OCI-LY1 (cell line): ENCODE measurements around the gene CNGA1.

ENCODE experiments used
- H2AFZ ChIP-seq: fragments of 200-600 bp; sonication (generic), shearing (Covaris generic); 2 replicates; pipeline ENCODE4 v1.6.0; 2014; ENCODE audit warnings: antibody characterized with exemption, mild to moderate bottlenecking, low read length
- H3F3A ChIP-seq: fragments of 200-600 bp; sonication (generic), shearing (Covaris generic); 2 replicates; pipeline ENCODE4 v1.6.0; 2014; ENCODE audit warnings: mild to moderate bottlenecking, antibody characterized with exemption, low read length, moderate library complexity; ENCODE audit not compliant: insufficient read depth
- H3K27ac ChIP-seq: fragments of 200-600 bp; sonication (generic); 2 replicates; pipeline ENCODE4 v1.5.1; 2014; ENCODE audit warnings: low read length, mixed run types, mild to moderate bottlenecking, low read depth; ENCODE audit not compliant: poor library complexity, severe bottlenecking
- H3K27me3 ChIP-seq: fragments of 200-600 bp; sonication (generic); 2 replicates; pipeline ENCODE4 v1.6.0; 2014; ENCODE audit warnings: antibody characterized with exemption, mild to moderate bottlenecking, low read length, moderate library complexity; ENCODE audit not compliant: insufficient read depth
- H3K36me3 ChIP-seq: fragments of 200-600 bp; sonication (generic); 2 replicates; pipeline ENCODE4 v1.6.1; 2014; ENCODE audit warnings: mild to moderate bottlenecking, antibody characterized with exemption, low read length, moderate library complexity, mixed read lengths; ENCODE audit not compliant: insufficient read depth
- H3K4me1 ChIP-seq: fragments of 200-600 bp; sonication (generic); 2 replicates; pipeline ENCODE4 v1.5.1; 2014; ENCODE audit warnings: mild to moderate bottlenecking, low read length, moderate library complexity; ENCODE audit not compliant: insufficient read depth, severe bottlenecking
- H3K4me2 ChIP-seq: fragments of 200-600 bp; sonication (generic), shearing (Covaris generic); 2 replicates; pipeline ENCODE4 v1.6.1; 2014; ENCODE audit warnings: low read length
- H3K4me3 ChIP-seq: fragments of 200-600 bp; sonication (generic); 2 replicates; pipeline ENCODE4 v1.5.1; 2014; ENCODE audit warnings: low read length, low read depth, mild to moderate bottlenecking, mixed read lengths; ENCODE audit not compliant: poor library complexity, severe bottlenecking
- H3K79me2 ChIP-seq: fragments of 200-600 bp; shearing (Covaris generic); 2 replicates; pipeline ENCODE4 v1.6.1; 2016; ENCODE audit warnings: mixed run types, low read length, mixed read lengths; ENCODE audit not compliant: insufficient read depth
- H3K9ac ChIP-seq: fragments of 200-600 bp; sonication (generic), shearing (Covaris generic); 2 replicates; pipeline ENCODE4 v1.6.1; 2014; ENCODE audit warnings: mild to moderate bottlenecking, low read length, mixed read lengths
- H3K9me2 ChIP-seq: fragments of 200-600 bp; sonication (generic), shearing (Covaris generic); 2 replicates; pipeline ENCODE4 v1.6.1; 2014; ENCODE audit warnings: low read depth, mild to moderate bottlenecking, low read length, mixed read lengths
- H3K9me3 ChIP-seq: fragments of 200-600 bp; shearing (Covaris generic); 2 replicates; pipeline ENCODE4 v1.6.1; 2014; ENCODE audit warnings: low read length, mixed read lengths
- H4K20me1 ChIP-seq: fragments of 200-600 bp; sonication (generic), shearing (Covaris generic); 2 replicates; pipeline ENCODE4 v1.6.0; 2016; ENCODE audit warnings: mild to moderate bottlenecking, low read length; ENCODE audit not compliant: insufficient read depth
- CTCF ChIP-seq: fragments of 200-600 bp; sonication (generic), shearing (Covaris generic); IDR thresholded peaks from 2 replicates; pipeline ENCODE4 v1.5.1; 2017; ENCODE audit warnings: mild to moderate bottlenecking, antibody characterized with exemption, low read length, moderate library complexity, mixed read lengths
- EZH2 ChIP-seq: fragments of 200-600 bp; sonication (generic), shearing (Covaris generic); IDR thresholded peaks from 2 replicates; pipeline ENCODE4 v1.8.0; 2017; ENCODE audit warnings: borderline replicate concordance, mixed run types, mild to moderate bottlenecking, antibody characterized with exemption, low read length, moderate library complexity, mixed read lengths

The CNGA1 gene

GRCh38 chr4:48025005-48025404, 8.5 kb upstream of the CNGA1 start:
- Histone ChIP-seq H3K4me1 (no peaks in the 10 kb centered on the region), H3K36me3 (no peaks in the 10 kb centered on the region), H4K20me1 (no peaks in the 10 kb centered on the region), H3K9me2 (no peaks in the 10 kb centered on the region), H3K4me2 (no peak overlapping the region), H3K9me3 (no peaks in the 10 kb centered on the region), H2AFZ (no peak overlapping the region), H3K27ac (no peak overlapping the region), H3K79me2 (no peaks in the 10 kb centered on the region), H3F3A (no peaks in the 10 kb centered on the region), H3K9ac (no peak overlapping the region), H3K27me3 (no peaks in the 10 kb centered on the region), H3K4me3 (no peak overlapping the region)
- TF ChIP-seq CTCF (no peak), EZH2 (no peak)

- Histone ChIP-seq H3K9me2 (no peaks in the 10 kb centered on the region), H3K9ac (no peak overlapping the region), H3K9me3 (no peaks in the 10 kb centered on the region), H3K4me3 (no peak overlapping the region), H3F3A (no peaks in the 10 kb centered on the region), H3K79me2 (no peaks in the 10 kb centered on the region), H3K4me1 (no peaks in the 10 kb centered on the region), H3K36me3 (no peaks in the 10 kb centered on the region), H2AFZ (no peak overlapping the region), H3K4me2 (no peak overlapping the region), H3K27me3 (no peaks in the 10 kb centered on the region), H4K20me1 (no peaks in the 10 kb centered on the region), H3K27ac (no peak overlapping the region)
- TF ChIP-seq CTCF (no peak), EZH2 (no peak)
These were observed 8.0 kb upstream of the CNGA1 start for GRCh38 chr4:48024522-48024921.

GRCh38 chr4:48022192-48022799, 5.8 kb upstream of the CNGA1 start:
- Histone ChIP-seq H3K9ac (no peak overlapping the region), H3F3A (no peaks in the 10 kb centered on the region), H3K4me1 (peaks cover 2% of the 10 kb centered on the region), H4K20me1 (no peaks in the 10 kb centered on the region), H3K27ac (no peak overlapping the region), H3K79me2 (no peaks in the 10 kb centered on the region), H3K36me3 (no peaks in the 10 kb centered on the region), H3K9me2 (no peaks in the 10 kb centered on the region), H3K27me3 (no peaks in the 10 kb centered on the region), H3K4me3 (no peak overlapping the region), H3K4me2 (no peak overlapping the region), H3K9me3 (no peaks in the 10 kb centered on the region), H2AFZ (no peak overlapping the region)
- TF ChIP-seq CTCF (no peak), EZH2 (no peak)
